BLaER1 treated with 17β-estradiol and CSF1 and Interleukin-3, amounts not matched to agents 10 nM and 100 nM (cell line): Measurements from ENCODE around the gene S100A11.

Experiments
- H3K27ac ChIP-seq, 11 experiments: shearing (Covaris generic); formaldehyde crosslinking; 2 replicates each; pipeline ENCODE4 v1.8.1; 2022
- H3K27me3 ChIP-seq, 11 experiments: shearing (Covaris generic); formaldehyde crosslinking; 2 replicates each; pipeline ENCODE4 v1.8.1; 2022
- H3K36me3 ChIP-seq, 11 experiments: shearing (Covaris generic); formaldehyde crosslinking; 2 replicates each; pipeline ENCODE4 v1.8.1; 2022
- H3K4me1 ChIP-seq, 10 experiments: shearing (Covaris generic); formaldehyde crosslinking; 2 replicates each; pipeline ENCODE4 v1.8.1; 2022
- H3K4me2 ChIP-seq, 11 experiments: shearing (Covaris generic); formaldehyde crosslinking; 2 replicates each; pipeline ENCODE4 v1.8.1; 2022
- H3K4me3 ChIP-seq, 10 experiments: shearing (Covaris generic); formaldehyde crosslinking; 2 replicates each; pipeline ENCODE4 v1.8.1; 2022
- H3K9ac ChIP-seq, 11 experiments: shearing (Covaris generic); formaldehyde crosslinking; 2 replicates each; pipeline ENCODE4 v1.8.1; 2022
- H3K9me3 ChIP-seq, 11 experiments: shearing (Covaris generic); formaldehyde crosslinking; replicated peaks in 1 of 11; 2 replicates each; pipeline ENCODE4 v1.8.1; 2022
- H4K20me1 ChIP-seq, 11 experiments: shearing (Covaris generic); formaldehyde crosslinking; 2 replicates each; pipeline ENCODE4 v1.8.1; 2022
- Cebpa-rat ChIP-seq, 11 experiments: shearing (Covaris generic); IDR thresholded peaks; 2 replicates each; pipeline ENCODE4 v1.8.1; 2022

The S100A11 gene

DNA sequence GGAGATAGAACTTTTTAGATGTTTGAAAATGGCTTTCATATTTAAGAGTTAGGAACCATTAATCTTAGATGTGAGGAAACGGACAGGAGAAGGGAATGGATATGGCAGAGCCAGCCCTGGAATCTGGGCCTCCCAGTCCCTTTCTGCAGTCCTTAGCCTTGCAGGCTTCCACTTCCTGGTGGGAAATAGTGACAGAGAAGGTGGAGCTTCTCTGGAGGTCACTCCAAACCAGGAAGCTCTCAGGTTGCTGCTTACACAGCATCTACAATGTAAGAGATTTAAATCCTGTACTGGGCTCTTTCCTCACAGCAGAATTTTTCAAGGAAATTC lies 2.5 kb downstream of the S100A11 start:
- peaks cover 9 to 55% (median 42%) of the 10 kb centered on the region in 11 experiments for H3K36me3 ChIP-seq
- H3K27ac ChIP-seq: peak overlapping the region; percentile 24 to 98 (median 88); a peak in 21 of 22 replicates
- TF ChIP-seq Cebpa-rat (IDR thresholded peaks at IDR 0.05): no peak
- H3K4me3 ChIP-seq: peak overlapping the region in 8 of 10 experiments; percentile 62 to 79 (median 68); a peak in 13 of 20 replicates
- H3K9me3 ChIP-seq: peaks cover 0 to 24% (median 0%) of the 10 kb centered on the region in 11 experiments; a peak in 3 of 22 replicates
- peak overlapping the region; percentile 84 to 99 (median 97) for H3K4me2 ChIP-seq
- peaks cover 53 to 86% (median 62%) of the 10 kb centered on the region in 10 experiments for H3K4me1 ChIP-seq
- peaks cover 0 to 55% (median 0%) of the 10 kb centered on the region in 11 experiments; a peak in 9 of 22 replicates for H4K20me1 ChIP-seq
- H3K9ac ChIP-seq: peak overlapping the region in 10 of 11 experiments; percentile 78 to 98 (median 88); a peak in 12 of 22 replicates
- no peaks in the 10 kb centered on the region for H3K27me3 ChIP-seq

DNA sequence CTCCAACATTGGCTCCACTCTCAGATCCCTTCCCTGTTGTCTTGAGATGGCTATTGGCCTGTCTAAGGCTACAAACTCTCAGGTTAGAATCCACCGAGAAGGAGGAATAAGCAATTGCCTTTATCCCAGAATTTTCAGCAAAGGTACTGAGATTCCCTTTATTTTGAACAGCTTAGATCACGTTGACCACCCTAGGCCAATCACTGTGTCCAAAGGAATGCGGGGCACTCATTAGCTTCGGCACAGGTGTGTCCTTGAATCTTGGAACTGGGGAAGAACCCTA lies 6.9 kb downstream of the S100A11 start:
- Histone ChIP-seq H3K4me3 (no peak overlapping the region), H3K9me3 (peaks cover 0 to 24% (median 0%) of the 10 kb centered on the region in 11 experiments; a peak in 3 of 22 replicates), H3K4me1 (peaks cover 13 to 62% (median 28%) of the 10 kb centered on the region in 10 experiments), H3K4me2 (peak overlapping the region in 7 of 11 experiments; percentile 17 to 99 (median 44); a peak in 9 of 22 replicates), H3K36me3 (peaks cover 9 to 47% (median 42%) of the 10 kb centered on the region in 11 experiments), H4K20me1 (peaks cover 0 to 52% (median 0%) of the 10 kb centered on the region in 11 experiments; a peak in 9 of 22 replicates), H3K27me3 (no peaks in the 10 kb centered on the region), H3K9ac (0 out of 22 replicates have a peak overlapping the region, but pooled peaks of 1 of the 11 experiments have one; percentile 8), H3K27ac (peak overlapping the region in 6 of 11 experiments; percentile 16 to 61 (median 34); a peak in 9 of 22 replicates)
- TF ChIP-seq Cebpa-rat (IDR thresholded peaks at IDR 0.05): no peak

DNA sequence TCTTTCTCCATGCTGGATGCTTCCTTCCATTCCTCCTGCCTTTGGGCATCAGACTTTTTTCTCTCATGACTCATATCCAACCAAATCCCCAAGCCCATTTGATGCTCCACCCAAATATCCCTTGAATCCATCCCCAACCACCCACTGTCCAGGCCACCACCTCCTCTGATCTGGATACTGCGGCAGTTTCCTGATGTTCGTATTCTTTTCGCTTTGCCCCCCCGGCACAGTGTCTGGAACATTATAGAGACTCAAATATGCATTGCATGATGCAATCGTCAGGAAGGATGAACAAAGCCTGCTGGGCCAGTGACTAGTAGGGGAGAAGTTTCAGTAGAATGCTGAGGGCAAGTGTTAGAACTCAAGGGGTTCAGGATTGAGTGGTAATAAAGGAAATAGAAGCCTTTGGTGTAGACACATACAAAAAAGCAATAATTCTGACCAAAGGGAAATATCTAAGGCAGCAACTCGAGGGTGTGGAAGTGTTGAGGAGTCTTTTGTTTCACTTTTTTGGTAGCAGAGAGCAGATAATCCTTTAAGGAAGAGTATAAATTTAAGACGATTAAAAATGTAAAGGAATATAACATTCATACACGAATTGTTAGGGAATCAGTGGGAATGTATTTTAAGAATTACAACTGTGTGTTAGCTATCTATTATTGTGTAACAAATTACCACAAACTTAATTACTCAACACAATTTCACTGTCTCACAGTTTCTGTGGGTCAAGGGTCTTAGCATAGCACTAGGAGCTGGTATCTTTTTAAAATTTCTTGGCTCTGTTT lies 7.5 kb downstream of the S100A11 start:
- Histone ChIP-seq H3K27ac (peak overlapping the region in 8 of 11 experiments; percentile 11 to 61 (median 32); a peak in 11 of 22 replicates), H3K4me1 (peaks cover 8 to 57% (median 23%) of the 10 kb centered on the region in 10 experiments), H3K4me3 (no peak overlapping the region), H3K9me3 (peaks cover 0 to 24% (median 0%) of the 10 kb centered on the region in 11 experiments; a peak in 3 of 22 replicates), H3K36me3 (peaks cover 9 to 45% (median 41%) of the 10 kb centered on the region in 11 experiments), H3K4me2 (peak overlapping the region in 10 of 11 experiments; percentile 3 to 99 (median 40); a peak in 15 of 22 replicates), H3K9ac (0 out of 22 replicates have a peak overlapping the region, but pooled peaks of 1 of the 11 experiments have one; percentile 8), H3K27me3 (no peaks in the 10 kb centered on the region), H4K20me1 (peaks cover 0 to 49% (median 0%) of the 10 kb centered on the region in 11 experiments; a peak in 9 of 22 replicates)
- peak in 2 of 11 experiments; percentile 15 to 17; a peak in 2 of 22 replicates for TF ChIP-seq Cebpa-rat (IDR thresholded peaks at IDR 0.05)

DNA sequence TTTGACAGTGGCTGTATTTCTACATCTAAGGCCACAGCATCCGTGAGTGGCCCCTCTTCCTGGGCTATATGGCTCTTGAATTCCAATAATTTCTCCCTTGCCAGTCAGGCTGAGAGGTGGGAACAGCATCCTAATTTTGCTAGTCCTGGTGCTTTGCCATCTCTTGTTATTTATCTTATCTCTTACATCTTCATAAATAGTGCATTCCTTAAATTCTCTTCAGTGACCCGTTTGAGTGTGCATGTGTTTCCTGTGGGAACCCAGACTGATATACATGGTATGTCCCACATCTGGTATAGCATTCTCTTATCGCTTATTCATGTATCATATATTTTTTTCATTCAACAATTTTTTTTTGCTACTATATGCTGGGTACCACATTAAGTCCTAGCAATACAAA lies 9.9 kb downstream of the S100A11 start:
- H3K4me2 ChIP-seq: peak overlapping the region in 1 of 11 experiments; percentile 23; a peak in 1 of 22 replicates
- no peak for TF ChIP-seq Cebpa-rat (IDR thresholded peaks at IDR 0.05)
- no peak overlapping the region for H3K9ac ChIP-seq
- peaks cover 0 to 21% (median 17%) of the 10 kb centered on the region in 11 experiments; a peak in 18 of 22 replicates for H3K36me3 ChIP-seq
- peaks cover 0 to 25% (median 0%) of the 10 kb centered on the region in 11 experiments; a peak in 5 of 22 replicates for H4K20me1 ChIP-seq
- no peaks in the 10 kb centered on the region for H3K27me3 ChIP-seq
- H3K27ac ChIP-seq: no peak overlapping the region
- no peak overlapping the region for H3K4me3 ChIP-seq
- H3K4me1 ChIP-seq: peaks cover 0 to 33% (median 14%) of the 10 kb centered on the region in 10 experiments; a peak in 13 of 20 replicates
- peaks cover 0 to 13% (median 0%) of the 10 kb centered on the region in 11 experiments; a peak in 2 of 22 replicates for H3K9me3 ChIP-seq

DNA sequence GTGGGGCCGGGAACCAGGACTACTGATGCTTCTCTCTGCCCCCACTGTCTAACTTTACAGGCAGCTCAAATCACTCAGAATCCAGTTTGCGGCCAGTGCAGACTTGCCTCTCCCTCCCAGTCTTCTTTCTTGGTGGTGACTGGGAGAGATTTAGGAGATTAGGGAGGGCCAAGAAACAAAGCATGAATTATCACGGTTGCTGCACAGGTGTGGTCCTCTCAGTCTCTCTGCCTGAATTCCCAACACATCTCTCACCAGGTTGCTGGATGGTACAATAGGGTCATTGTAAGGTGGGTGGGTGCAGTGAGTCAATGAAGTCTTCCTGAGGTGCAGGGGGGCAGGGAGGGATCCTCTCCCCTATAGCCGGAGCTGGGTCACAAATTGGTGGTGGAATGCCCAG lies 12.6 kb downstream of the S100A11 start:
- H3K9me3 ChIP-seq: no peaks in the 10 kb centered on the region
- H3K36me3 ChIP-seq: no peaks in the 10 kb centered on the region
- no peak overlapping the region for H3K27ac ChIP-seq
- H3K27me3 ChIP-seq: no peaks in the 10 kb centered on the region
- no peak for TF ChIP-seq Cebpa-rat (IDR thresholded peaks at IDR 0.05)
- no peak overlapping the region for H3K4me3 ChIP-seq
- H3K4me1 ChIP-seq: peaks cover 0 to 8% (median 5%) of the 10 kb centered on the region in 10 experiments; a peak in 13 of 20 replicates
- no peak overlapping the region for H3K4me2 ChIP-seq
- H4K20me1 ChIP-seq: 0 out of 22 replicates have a peak, but pooled peaks cover 0 to 5% (median 0%) of the 10 kb centered on the region in 11 experiments
- no peak overlapping the region for H3K9ac ChIP-seq

DNA sequence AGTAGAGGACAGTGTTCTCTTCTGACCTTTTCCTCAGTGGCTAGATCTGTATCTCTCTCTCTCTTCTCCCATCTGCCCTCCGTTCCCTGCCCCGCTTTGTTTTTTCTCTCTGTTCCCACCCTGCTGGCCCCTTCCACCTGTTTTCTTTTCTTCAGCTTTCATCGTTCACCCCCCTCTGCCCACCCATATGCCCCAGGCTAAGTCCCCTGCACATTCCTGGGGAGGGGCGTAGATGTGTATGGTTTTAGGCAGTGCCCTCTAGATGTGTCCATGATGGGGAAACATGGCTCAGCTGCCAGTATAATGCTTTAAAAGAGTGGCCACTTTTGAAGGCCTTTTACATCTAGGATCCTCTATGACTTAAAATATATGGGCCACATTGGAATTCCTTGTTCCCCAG lies 13.6 kb downstream of the S100A11 start:
- Histone ChIP-seq H3K27ac (no peak overlapping the region), H3K4me1 (peaks cover 0 to 5% (median 0%) of the 10 kb centered on the region in 10 experiments; a peak in 3 of 20 replicates), H3K4me3 (no peak overlapping the region)

DNA sequence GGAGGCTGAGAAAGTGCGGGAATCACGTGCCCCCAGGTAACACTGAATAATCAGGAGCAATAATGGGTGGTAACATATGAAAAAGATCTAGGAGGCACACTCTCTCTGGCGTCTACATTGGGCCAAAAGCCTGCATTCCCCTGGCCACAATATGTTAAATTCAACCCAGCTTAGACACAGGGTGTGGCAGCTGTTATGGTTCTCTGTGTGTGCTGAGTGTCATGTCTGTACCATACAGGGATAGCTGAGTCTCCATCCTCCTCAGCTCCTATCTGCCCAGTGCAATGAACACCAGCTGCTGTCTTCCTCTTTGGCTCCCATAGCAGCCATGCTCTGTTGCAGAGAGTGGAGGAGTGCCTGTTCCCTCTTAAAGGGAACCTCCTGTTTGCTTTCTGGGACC lies 14.3 kb downstream of the S100A11 start:
- Histone ChIP-seq H3K4me3 (no peak overlapping the region), H3K9ac (no peak overlapping the region), H3K27me3 (no peaks in the 10 kb centered on the region), H3K4me2 (no peak overlapping the region), H3K27ac (no peak overlapping the region), H4K20me1 (no peaks in the 10 kb centered on the region), H3K4me1 (peaks cover 0 to 5% (median 0%) of the 10 kb centered on the region in 10 experiments; a peak in 3 of 20 replicates), H3K9me3 (no peaks in the 10 kb centered on the region), H3K36me3 (no peaks in the 10 kb centered on the region)
- no peak for TF ChIP-seq Cebpa-rat (IDR thresholded peaks at IDR 0.05)

More for the DNA sequence above, 13.6 kb downstream of the S100A11 start:
- Histone ChIP-seq H3K27me3 (no peaks in the 10 kb centered on the region), H4K20me1 (no peaks in the 10 kb centered on the region), H3K9me3 (no peaks in the 10 kb centered on the region), H3K4me2 (no peak overlapping the region), H3K9ac (no peak overlapping the region), H3K36me3 (no peaks in the 10 kb centered on the region)
- TF ChIP-seq Cebpa-rat (IDR thresholded peaks at IDR 0.05): no peak

DNA sequence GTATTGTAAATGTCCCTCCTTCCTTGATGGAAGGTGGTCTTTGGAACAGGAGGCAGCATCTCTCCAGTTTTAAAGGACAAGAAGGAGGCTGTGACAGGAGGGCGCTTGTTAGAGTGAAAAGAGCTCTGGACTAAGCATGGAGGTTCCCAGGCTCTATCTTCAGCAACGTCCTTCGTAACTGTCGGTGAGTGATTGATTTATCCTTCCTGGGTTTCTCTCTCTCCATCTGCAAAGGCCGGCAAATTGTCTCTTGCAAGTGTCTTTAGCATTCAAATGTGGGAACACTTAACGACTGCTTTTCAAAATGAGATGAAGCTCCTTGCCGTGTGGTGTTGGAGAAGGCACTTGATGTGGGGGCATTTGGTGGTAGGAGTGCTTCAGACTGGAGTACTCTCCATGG lies 15.2 kb downstream of the S100A11 start:
- Histone ChIP-seq H3K36me3 (no peaks in the 10 kb centered on the region), H3K9me3 (no peaks in the 10 kb centered on the region), H4K20me1 (no peaks in the 10 kb centered on the region), H3K27ac (no peak overlapping the region), H3K27me3 (no peaks in the 10 kb centered on the region), H3K4me1 (peaks cover 0 to under 1% (median 0%) of the 10 kb centered on the region in 10 experiments; a peak in 3 of 20 replicates), H3K9ac (no peak overlapping the region), H3K4me3 (no peak overlapping the region), H3K4me2 (no peak overlapping the region)
- TF ChIP-seq Cebpa-rat (IDR thresholded peaks at IDR 0.05): no peak

DNA sequence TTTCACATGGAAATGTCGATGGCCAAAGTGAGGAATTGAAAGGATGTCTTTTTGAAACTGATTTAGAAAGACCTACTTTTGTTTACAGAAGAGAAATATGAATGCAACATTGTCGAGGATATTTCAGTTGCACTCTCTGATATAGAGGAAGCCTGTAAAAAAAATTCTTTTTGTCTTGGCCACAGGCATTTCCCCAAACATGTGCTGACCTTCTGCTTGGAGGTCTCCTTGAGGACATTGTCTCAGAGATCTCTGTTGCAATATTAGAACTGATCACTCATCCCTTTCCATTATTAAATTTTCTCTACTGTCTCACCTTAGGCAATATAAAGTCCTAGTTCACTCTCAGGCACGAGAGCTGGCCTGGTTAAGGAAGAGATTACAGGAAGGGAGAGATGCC lies 16.0 kb downstream of the S100A11 start:
- Histone ChIP-seq H3K27me3 (no peaks in the 10 kb centered on the region), H3K4me2 (no peak overlapping the region), H3K27ac (no peak overlapping the region), H3K9me3 (no peaks in the 10 kb centered on the region), H3K9ac (no peak overlapping the region), H4K20me1 (no peaks in the 10 kb centered on the region), H3K4me1 (no peaks in the 10 kb centered on the region; a peak in 1 of 20 replicates), H3K36me3 (no peaks in the 10 kb centered on the region), H3K4me3 (no peak overlapping the region)
- no peak for TF ChIP-seq Cebpa-rat (IDR thresholded peaks at IDR 0.05)
